IPS DF 4.7 (cell line): ENCODE results near the gene DMXL1.
"Not testable (repeated sequence)": the region's sequence is repeated elsewhere in the genome, so short reads cannot be mapped to it uniquely, and the experiment has no call there.

ENCODE experiments used
- DNase-seq: peaks from one replicate; pipeline ENCODE4 v3.0.0-alpha.2; 2013; ENCODE audit warnings: low spot score; ENCODE audit errors: extremely low read depth

The DMXL1 gene

DNA sequence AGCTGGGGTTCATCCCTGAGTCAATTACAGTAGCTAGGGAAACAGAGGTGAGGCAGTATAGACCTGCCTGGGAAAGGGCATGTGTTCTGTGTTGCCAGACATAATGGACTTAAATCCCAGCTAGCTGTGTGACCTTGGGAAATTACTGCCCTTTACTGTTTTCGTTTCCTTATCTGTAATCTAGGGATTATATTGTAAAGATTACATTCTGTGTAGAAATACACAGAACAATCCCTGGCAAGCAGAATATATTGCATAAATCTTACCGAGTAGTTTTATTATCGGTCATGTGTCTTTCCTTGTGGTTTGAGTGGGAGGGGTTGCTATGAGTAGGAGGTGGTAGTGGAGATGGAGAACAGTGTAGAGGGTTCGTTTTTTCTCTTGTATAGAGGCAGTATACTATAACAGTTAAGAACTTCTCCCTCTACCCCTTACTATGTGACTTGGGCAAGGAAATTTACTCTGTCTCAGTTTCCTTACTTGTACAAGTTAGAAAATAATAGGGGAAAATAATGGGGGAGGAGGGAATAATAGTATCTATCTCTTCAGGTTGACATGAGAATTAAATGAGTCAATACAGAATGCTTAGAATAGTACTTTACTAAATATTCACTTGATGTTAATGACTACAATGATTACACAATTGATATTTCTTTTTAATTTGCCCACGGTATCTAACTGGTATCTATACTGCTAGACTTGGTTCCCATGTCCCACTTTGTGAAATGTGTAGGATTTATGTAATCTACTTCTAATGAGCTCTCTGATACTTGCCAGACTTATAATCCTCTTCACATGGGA lies 7.1 kb upstream of the DMXL1 start:
- no peak for DNase-seq

DNA sequence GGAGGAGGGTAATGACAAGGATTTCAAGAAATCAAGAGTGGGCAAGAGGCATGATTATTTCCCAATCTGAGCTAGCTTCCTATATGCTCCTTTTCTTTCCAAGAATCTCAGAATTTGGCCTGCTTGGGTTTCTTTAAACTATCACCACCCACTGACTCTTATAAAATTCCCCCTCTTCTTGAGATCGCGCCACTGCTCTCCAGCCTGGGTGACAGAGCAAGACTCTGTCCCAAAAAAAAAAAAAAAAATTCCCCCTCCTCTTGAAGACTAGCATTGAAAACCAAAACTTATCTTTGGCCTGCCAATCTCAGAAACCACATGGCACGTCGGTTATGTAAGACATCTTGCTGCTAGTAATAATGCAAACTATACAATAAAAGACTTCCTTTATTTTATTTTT lies 3.4 kb upstream of the DMXL1 start:
- no peak for DNase-seq

GRCh38 chr5:119070578-119070827 lies 384 bp upstream of the DMXL1 start:
- no peak for DNase-seq

- DNase-seq = no peak
These were observed 691 bp downstream of the DMXL1 start for GRCh38 chr5:119071561-119071995.

GRCh38 chr5:119072496-119072895 lies 1.6 kb downstream of the DMXL1 start:
- DNase-seq = no peak

DNA sequence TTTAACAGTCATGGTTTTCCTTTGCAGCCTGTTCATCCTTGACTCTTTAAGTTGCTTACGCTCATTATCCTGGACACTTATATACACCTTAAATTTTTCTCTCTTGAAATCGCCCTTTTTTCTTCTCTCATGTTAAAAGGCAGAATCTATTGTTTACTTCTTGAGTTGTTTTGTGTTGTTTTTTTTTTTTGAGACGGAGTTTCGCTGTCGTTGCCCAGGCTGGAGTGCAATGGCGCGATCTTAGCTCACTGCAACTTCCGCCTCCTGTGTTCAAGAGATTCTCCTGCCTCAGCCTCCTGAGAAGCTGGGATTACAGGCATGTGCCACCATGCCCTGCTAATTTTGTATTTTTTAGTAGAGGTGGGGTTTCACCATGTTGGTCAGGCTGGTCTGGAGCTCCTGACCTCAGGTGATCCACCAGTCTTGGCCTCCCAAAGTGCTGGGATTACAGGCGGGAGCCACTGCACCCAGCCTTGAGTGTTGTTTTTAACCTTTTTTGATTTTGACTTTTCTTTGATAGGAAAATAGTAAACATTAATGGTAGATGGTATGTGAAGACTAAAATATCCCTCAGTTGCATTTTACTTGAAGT lies 3.0 kb downstream of the DMXL1 start:
- not testable (repeated sequence) for DNase-seq

GRCh38 chr5:119074419-119074818 lies 3.5 kb downstream of the DMXL1 start:
- no peak for DNase-seq

DNA sequence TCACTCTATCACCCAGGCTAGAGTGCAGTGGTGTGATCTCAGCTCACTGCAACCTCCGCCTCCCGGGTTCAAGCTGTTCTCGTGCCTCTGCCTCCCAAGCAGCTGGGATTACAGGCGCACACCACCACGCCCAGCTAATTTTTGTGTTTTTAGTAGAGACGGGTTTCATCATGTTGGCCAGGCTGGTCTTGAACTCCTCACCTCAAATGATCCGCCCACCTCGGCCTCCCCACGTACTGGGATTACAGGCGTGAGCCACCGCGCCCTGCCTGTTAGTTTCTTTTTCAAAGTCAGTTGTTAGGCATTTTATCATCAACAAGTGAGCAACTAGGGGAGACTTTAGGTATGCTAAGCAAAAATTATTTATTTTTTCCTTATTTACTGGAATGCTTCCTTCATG lies 4.4 kb downstream of the DMXL1 start:
- DNase-seq = not testable (repeated sequence)

DNA sequence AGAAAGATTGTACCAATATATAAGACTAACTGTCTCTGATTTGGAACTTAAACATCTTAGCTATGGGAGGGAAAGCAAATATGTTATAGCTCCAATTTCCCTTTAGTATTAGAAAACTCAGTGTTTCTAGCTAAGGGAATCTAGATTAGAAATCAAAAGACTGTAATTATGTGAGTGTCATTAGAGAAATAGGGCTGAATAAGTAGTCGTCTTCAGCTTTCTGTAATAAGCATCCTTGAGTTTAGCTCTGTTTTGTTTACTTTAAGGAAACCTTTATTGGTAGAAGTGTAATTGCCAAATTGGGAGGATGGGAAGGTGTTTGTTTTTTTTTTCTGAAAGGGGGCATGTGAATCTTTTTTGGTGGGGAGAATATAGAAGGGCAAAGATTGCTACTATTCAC lies 5.2 kb downstream of the DMXL1 start:
- no peak for DNase-seq

- DNase-seq = no peak
These were observed 6.6 kb downstream of the DMXL1 start for GRCh38 chr5:119077444-119077843.

GRCh38 chr5:119078071-119078846 lies 7.4 kb downstream of the DMXL1 start:
- no peak for DNase-seq

DNA sequence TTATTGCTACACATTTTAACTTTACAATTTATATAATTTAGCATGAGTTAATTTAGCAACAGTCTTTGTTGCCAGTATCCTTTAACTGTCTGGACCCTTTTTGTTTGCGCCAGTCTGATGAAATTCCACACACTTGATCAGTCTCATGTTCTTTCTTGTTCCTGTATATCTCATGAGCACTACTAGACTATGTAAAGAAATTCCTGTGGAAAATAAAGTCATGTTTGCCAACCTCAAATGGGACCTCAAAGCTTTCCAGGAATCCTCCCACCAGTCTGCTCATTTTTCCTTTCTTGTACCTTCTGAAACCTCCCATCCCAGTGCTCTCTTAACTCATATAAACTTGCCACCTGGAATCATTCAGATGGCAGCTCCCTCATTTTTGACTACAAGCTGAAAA lies 8.0 kb downstream of the DMXL1 start:
- no peak for DNase-seq

GRCh38 chr5:119079318-119079921 lies 8.5 kb downstream of the DMXL1 start:
- DNase-seq = peak; percentile 41

DNA sequence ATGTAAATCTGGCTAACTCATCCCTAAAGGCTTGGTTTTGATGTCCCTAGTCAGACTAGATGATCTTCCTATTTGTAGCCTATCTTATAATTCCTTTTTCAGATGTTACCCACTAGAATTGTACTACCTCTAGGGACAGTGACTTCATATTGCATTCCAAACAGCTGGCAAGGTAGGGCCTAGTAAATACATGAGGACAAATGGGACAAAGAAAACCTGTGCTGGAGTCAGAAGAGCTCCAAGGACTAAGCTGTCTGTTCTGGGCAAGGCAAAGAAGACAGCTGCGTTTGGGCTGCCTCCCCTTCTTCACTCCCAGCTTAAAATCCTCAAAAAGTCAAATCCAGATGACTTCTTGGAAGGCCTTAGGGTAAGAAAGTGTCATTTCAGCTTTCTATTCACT lies 10.0 kb downstream of the DMXL1 start:
- DNase-seq = no peak

DNA sequence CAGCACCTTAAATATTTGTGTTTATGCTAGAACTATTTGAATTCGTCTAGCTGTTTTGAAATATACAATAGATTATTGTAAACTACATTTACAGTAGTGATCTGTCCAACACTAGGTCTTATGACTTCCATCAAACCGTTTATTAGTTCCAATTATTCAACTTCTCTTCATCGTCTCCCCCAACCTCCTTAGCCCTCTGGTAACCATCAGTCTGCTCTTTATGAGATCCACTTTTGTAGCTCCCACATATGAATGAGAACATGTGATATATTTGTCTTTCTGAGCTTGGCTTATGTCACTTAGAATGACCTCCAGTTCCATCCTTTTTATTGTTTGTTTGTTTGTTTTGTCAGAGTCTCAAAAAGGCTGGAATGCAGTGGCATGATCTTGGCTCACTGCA lies 11.8 kb downstream of the DMXL1 start:
- no peak for DNase-seq

DNA sequence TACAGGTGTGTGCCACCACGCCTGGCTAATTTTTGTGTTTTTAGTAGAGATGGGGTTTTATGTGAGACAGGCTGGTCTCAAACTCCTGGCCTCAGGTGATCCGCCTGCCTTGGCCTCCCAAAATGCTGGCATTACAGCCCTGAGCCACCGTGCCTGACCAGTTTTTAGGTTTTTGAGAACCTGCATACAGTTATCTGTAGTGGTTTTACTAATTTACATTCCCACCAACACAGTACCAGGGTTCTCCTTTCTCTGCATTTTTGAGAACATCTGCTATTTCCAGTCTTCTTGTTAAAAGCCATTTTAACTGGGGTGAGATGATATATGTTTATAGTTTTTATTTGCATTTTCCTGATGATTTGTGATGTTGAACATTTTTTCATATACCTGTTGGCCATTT lies 12.8 kb downstream of the DMXL1 start:
- DNase-seq = no peak

DNA sequence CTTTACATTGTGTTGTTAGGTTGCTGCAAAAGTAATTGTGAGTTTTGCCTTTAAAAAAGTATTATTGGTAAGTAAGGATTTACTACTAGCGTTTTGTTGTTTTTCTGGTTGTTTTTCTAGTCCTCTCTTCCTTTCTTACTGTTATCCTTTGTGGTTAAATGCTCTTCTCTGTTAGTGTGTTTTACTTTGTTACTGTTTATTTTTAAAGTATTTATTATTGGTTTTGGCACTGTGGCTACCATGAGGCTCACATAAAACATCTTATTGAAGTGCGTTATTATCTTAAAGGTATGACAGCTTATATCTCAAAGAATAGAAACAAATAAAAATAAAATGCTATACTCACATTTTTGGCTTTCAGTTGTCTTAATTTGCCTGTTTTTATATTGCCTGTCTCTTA lies 17.6 kb downstream of the DMXL1 start:
- DNase-seq = no peak

- DNase-seq = no peak
These were observed 24.7 kb downstream of the DMXL1 start for GRCh38 chr5:119095611-119096010.

DNA sequence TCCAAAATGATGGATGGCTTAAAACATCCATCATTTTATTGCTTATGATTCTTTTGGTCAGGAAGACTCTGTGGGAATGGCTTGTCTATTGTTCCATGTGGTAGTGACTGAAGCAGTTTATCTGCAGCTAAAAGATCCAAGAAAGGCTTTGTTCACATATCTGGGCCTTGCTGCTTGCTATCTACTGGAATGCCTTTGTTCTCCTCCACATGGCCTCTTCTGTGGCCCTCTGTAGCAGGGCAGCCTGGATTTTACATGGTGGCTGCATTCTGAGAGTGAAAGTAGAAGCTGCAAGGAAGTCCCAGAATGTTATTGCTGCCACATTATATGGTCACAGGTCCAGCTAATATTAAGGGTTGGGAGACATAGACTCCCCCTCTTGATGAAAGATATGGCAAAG lies 35.1 kb downstream of the DMXL1 start:
- DNase-seq = no peak

- DNase-seq = no peak
These were observed 41.3 kb downstream of the DMXL1 start for GRCh38 chr5:119112151-119112550.

DNA sequence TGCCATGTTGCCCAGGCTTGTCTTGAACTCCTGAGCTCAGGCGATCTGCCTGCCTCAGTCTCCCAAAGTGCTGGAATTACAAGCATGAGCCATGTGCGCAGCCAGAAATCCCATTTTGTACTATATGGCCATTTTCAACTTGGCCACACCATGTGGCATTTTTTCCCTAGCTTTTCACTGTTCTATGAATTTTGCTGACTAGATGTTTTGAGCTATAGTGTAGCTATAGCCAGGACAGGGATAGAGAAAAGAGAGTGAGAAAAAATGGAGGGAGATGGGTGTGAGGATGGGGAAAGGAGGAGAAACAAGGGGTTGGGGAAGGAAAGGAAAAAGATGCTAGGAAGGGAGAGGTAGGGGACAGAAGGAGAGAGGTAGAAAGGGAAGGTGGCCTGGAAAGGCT lies 46.4 kb downstream of the DMXL1 start:
- no peak for DNase-seq

DNA sequence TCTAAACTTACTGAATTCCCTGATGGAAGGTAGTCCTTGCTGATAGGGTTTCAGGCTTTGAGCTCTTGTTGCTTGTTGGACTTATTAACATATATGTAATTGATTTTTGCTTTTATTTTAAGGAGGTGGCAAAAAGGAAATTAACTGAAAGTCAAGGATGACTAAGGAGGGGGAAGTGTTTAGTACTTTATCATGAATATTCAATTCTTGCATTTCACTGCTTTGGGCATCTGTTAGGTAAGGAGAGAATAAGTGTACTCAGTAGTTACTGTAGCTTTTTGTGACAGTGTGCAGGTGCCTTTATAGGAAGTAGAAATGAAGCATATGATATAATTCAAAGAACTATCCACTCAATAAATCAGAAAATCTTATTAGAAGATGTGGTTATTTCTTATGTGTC lies 47.1 kb downstream of the DMXL1 start:
- no peak for DNase-seq
